ENCODE results near the gene USP34. TPM values are rescaled to one million over a fixed set of nuclear protein-coding genes. Genes with fewer than 3 reads are reported as not detected.

The USP34 gene
- total and polyA plus RNA-seq, 2 of the 8 experiments (the other 6 are each of a cell fraction or from before 2014, with no cell fraction given), result 56.7 to 91.7 TPM

- no peak for TF ChIP-seq ZNF274 (IDR thresholded peaks at IDR 0.05; ENCODE audit: borderline replicate concordance, extremely low read depth, low read length)
- no peak for TF ChIP-seq RBBP5 (IDR thresholded peaks at IDR 0.05; ENCODE audit: borderline replicate concordance, low read depth, low read length)
- TF ChIP-seq GABPA (IDR thresholded peaks at IDR 0.05; ENCODE audit: borderline replicate concordance, insufficient read depth, low read length), result no peak
- TF ChIP-seq KDM1A (IDR thresholded peaks at IDR 0.05; ENCODE audit: borderline replicate concordance, low read length), result no peak
- TF ChIP-seq JUND (IDR thresholded peaks at IDR 0.05; ENCODE audit: low read length), result no peak
These were observed 195.2 kb downstream of the USP34 start (continued) for GRCh38 chr2:61275575-61276184.

All from H1 (cell line).